Measurements from ENCODE around the gene RBFOX2.
"Not testable (repeated sequence)": the region's sequence is repeated elsewhere in the genome, so short reads cannot be mapped to it uniquely, and the experiment has no call there.

The RBFOX2 gene

GRCh38 chr22:35812600-35812999 is 216.0 kb downstream of the RBFOX2 start:
- no peak for DNase-seq

GRCh38 chr22:35811670-35812069 is 217.0 kb downstream of the RBFOX2 start:
- no peak for DNase-seq

- DNase-seq, result no peak
These were observed 218.8 kb downstream of the RBFOX2 start for GRCh38 chr22:35809816-35810215.

- DNase-seq, result no peak
These were observed 220.2 kb downstream of the RBFOX2 start for GRCh38 chr22:35808377-35808776.

- not testable (repeated sequence) for DNase-seq
These were observed 222.0 kb downstream of the RBFOX2 start for GRCh38 chr22:35806668-35807067.

- no peak for DNase-seq
These were observed 223.2 kb downstream of the RBFOX2 start for GRCh38 chr22:35805466-35805865.

GRCh38 chr22:35804421-35804820 is 224.2 kb downstream of the RBFOX2 start:
- no peak for DNase-seq

- no peak for DNase-seq
These were observed 225.7 kb downstream of the RBFOX2 start for GRCh38 chr22:35802885-35803284.

- DNase-seq, result not testable (repeated sequence)
These were observed 227.3 kb downstream of the RBFOX2 start for GRCh38 chr22:35801301-35801700.

- no peak for DNase-seq
These were observed 229.5 kb downstream of the RBFOX2 start for GRCh38 chr22:35799150-35799549.

GRCh38 chr22:35797411-35797810 is 231.2 kb downstream of the RBFOX2 start:
- no peak for DNase-seq

- DNase-seq, result no peak
These were observed 233.1 kb downstream of the RBFOX2 start for GRCh38 chr22:35795476-35795875.

- no peak for DNase-seq
These were observed 236.1 kb downstream of the RBFOX2 start for GRCh38 chr22:35792506-35792905.

- DNase-seq, result not testable (repeated sequence)
These were observed 236.8 kb downstream of the RBFOX2 start for GRCh38 chr22:35791788-35792187.

- no peak for DNase-seq
These were observed 243.3 kb downstream of the RBFOX2 start for GRCh38 chr22:35785181-35785923.

GRCh38 chr22:35784633-35785032 is 244.0 kb downstream of the RBFOX2 start:
- DNase-seq, result no peak

GRCh38 chr22:35783943-35784614 is 244.5 kb downstream of the RBFOX2 start:
- no peak for DNase-seq

GRCh38 chr22:35782504-35782903 is 246.1 kb downstream of the RBFOX2 start:
- DNase-seq, result no peak

GRCh38 chr22:35781898-35782297 is 246.7 kb downstream of the RBFOX2 start:
- DNase-seq, result no peak

GRCh38 chr22:35777335-35777975 is 251.2 kb downstream of the RBFOX2 start:
- DNase-seq, result no peak

- DNase-seq, result no peak
These were observed 253.3 kb downstream of the RBFOX2 start for GRCh38 chr22:35775339-35775738.

GRCh38 chr22:35769974-35770373 is 258.6 kb downstream of the RBFOX2 start:
- DNase-seq, result no peak

- DNase-seq, result no peak
These were observed 261.7 kb downstream of the RBFOX2 start for GRCh38 chr22:35766654-35767580.
